Panc1 (cell line): ENCODE data around the gene TAS2R39. TPM values are rescaled to one million over a fixed set of nuclear protein-coding genes. Genes with fewer than 3 reads are reported as not detected.

Experiments
- ATAC-seq: fragments of 200-7000 bp; cut with Tn5 transposase; 2 replicates; pipeline ENCODE4 v1.9.1; 2020; ENCODE audit warnings: mild to moderate bottlenecking, moderate library complexity
- BruUV-seq: library from RNA; stranded (reverse); fragments of 400-500 nt; replicated peaks from 2 replicates; lab custom pipeline; 2021; lab: Mats Ljungman, UMichigan
- CTCF ChIA-PET: fragments of 300-600 bp; sonication (Branson Sonifier 250); formaldehyde crosslinking; loops from one replicate; lab custom pipeline; 2022; ENCODE audit warnings: antibody characterized with exemption; lab: Charles Lee
- POLR2A ChIA-PET: fragments of 300-600 bp; sonication (Branson Sonifier 250); formaldehyde crosslinking; loops from one replicate; lab custom pipeline; 2022; ENCODE audit warnings: antibody characterized with exemption; lab: Charles Lee
- DNase-seq: peaks from one replicate; pipeline ENCODE4 v3.0.0-alpha.2; 2010; ENCODE audit warnings: low read depth, low spot score
- H3K27ac ChIP-seq: 2 replicates; pipeline ENCODE4 v1.5.1; 2011; ENCODE audit warnings: mild to moderate bottlenecking, low read length, inconsistent platforms
- H3K27me3 ChIP-seq: fragments of 200-500 bp; sonication (Bioruptor generic); 2 replicates; pipeline ENCODE4 v1.6.0; 2014; ENCODE audit warnings: low read length, inconsistent platforms; ENCODE audit not compliant: control insufficient read depth, insufficient read depth
- H3K36me3 ChIP-seq: fragments of 200-500 bp; sonication (Bioruptor generic); 2 replicates; pipeline ENCODE4 v1.5.1; 2014; ENCODE audit warnings: inconsistent platforms, mild to moderate bottlenecking, low read length, moderate library complexity; ENCODE audit not compliant: control insufficient read depth, insufficient read depth
- H3K4me1 ChIP-seq: 2 replicates; pipeline ENCODE4 v1.5.1; 2011; ENCODE audit warnings: inconsistent platforms, mild to moderate bottlenecking, low read length, moderate library complexity; ENCODE audit not compliant: control insufficient read depth, insufficient read depth
- H3K4me3 ChIP-seq, 2 experiments: 2 replicates each; pipeline ENCODE4 v1.5.1; 2011 to 2012; ENCODE audit warnings: low read depth in 2 of 2, low read length in 2 of 2, mild to moderate bottlenecking in 2 of 2, inconsistent platforms in 1 of 2, moderate library complexity in 1 of 2
- H3K9me3 ChIP-seq: fragments of 200-500 bp; sonication (Bioruptor generic); 2 replicates; pipeline ENCODE4 v1.5.1; 2014; ENCODE audit warnings: low read depth, mild to moderate bottlenecking, inconsistent platforms, low read length, moderate library complexity; ENCODE audit not compliant: control insufficient read depth, insufficient read depth
- CTCF ChIP-seq: fragments of 450-650 bp; IDR thresholded peaks from 2 replicates; pipeline ENCODE4 v1.5.1; 2017; ENCODE audit warnings: mild to moderate bottlenecking
- POLR2AphosphoS5 ChIP-seq: IDR thresholded peaks from 2 replicates; pipeline ENCODE4 v1.6.1; 2012; ENCODE audit warnings: mild to moderate bottlenecking, low read depth, low read length, moderate library complexity
- REST ChIP-seq, 2 experiments: IDR thresholded peaks; 2 replicates each; pipeline ENCODE4 v1.6.1; 2011 to 2012; ENCODE audit warnings: low read depth in 2 of 2, control low read depth in 1 of 2, low read length in 1 of 2, mild to moderate bottlenecking in 1 of 2, moderate library complexity in 1 of 2; ENCODE audit not compliant: insufficient read depth in 1 of 2
- SIN3A ChIP-seq: IDR thresholded peaks from 2 replicates; pipeline ENCODE4 v1.6.1; 2012; ENCODE audit warnings: low read depth, mild to moderate bottlenecking, low read length, moderate library complexity, borderline replicate concordance; ENCODE audit not compliant: insufficient read depth
- TCF7L2 ChIP-seq: IDR thresholded peaks from 2 replicates; pipeline ENCODE4 v1.6.1; 2011; ENCODE audit warnings: mild to moderate bottlenecking, low read depth, low read length, inconsistent platforms
- in situ Hi-C: cut with HindIII; loops from 2 replicates; pipeline ENCODE4 v1.10.0; 2016; ENCODE audit warnings: low sequenced_read_pairs, low pct_unique_long_range_greater_than_20kb
- intact Hi-C: fragments of 100-400 bp; cut with micrococcal nuclease; formaldehyde crosslinking; loops from one replicate; pipeline ENCODE4 v1.10.0; 2022; ENCODE audit not compliant: unreplicated experiment
- total RNA-seq: library from RNA; stranded (reverse); gene quantifications from one replicate; pipeline ENCODE4 v1.2.1, GENCODE V29; 2021; ENCODE audit not compliant: unreplicated experiment

TAS2R39 gene
- total RNA-seq, 1 experiment from 2014 or later: not detected

- intact Hi-C loops: no loop called here
- no peak overlapping the region for H3K4me3 ChIP-seq
These were observed 38.1 kb downstream of the TAS2R39 start for GRCh38 chr7:143221286-143221685.

GRCh38 chr7:143221737-143222136, 38.5 kb downstream of the TAS2R39 start, which contains the start of gene TAS2R40:
TAS2R40 (plus strand) TSS chr7:143222037; CDS start chr7:143222079, 42 bp downstream.
- DNase-seq: no peak
- ChIA-PET CTCF (no interaction called here), POLR2A (no interaction called here)
- Histone ChIP-seq H3K9me3 (no peaks in the 10 kb centered on the region), H3K4me3 (no peak within 1 kb of the TSS), H3K4me1 (no peaks in the 10 kb centered on the region), H3K36me3 (no peaks in the 10 kb centered on the region), H3K27me3 (peaks cover 14% of the 10 kb centered on the region), H3K27ac (no peak within 1 kb of the TSS)
- TF ChIP-seq POLR2AphosphoS5 (no peak), SIN3A (no peak), TCF7L2 (no peak), REST (IDR thresholded peaks at IDR 0.05; ENCODE audit: insufficient read depth in 1 of 2, low read depth in 2 of 2, low read length in 1 of 2) (no peak), CTCF (no peak)
- no peak for ATAC-seq
- in situ Hi-C loops (loop anchor here (25.0 kb wide), 1 partner anchor 209 kb away; no protein-coding TSS in a partner anchor), intact Hi-C loops (no loop called here)
- BruUV-seq: no TSS peak

More at GRCh38 chr7:143221286-143221685, 38.1 kb downstream of the TAS2R39 start:
- Histone ChIP-seq H3K9me3 (no peaks in the 10 kb centered on the region), H3K36me3 (no peaks in the 10 kb centered on the region), H3K4me1 (no peaks in the 10 kb centered on the region), H3K27ac (no peak overlapping the region), H3K27me3 (peaks cover 14% of the 10 kb centered on the region)
- DNase-seq: no peak
- TF ChIP-seq POLR2AphosphoS5 (no peak), SIN3A (no peak), TCF7L2 (no peak), REST (IDR thresholded peaks at IDR 0.05; ENCODE audit: insufficient read depth in 1 of 2, low read depth in 2 of 2, low read length in 1 of 2) (no peak), CTCF (no peak)
- BruUV-seq: no TSS peak
- no peak for ATAC-seq
- in situ Hi-C loops: loop anchor here (25.0 kb wide), 1 partner anchor 209 kb away; no protein-coding TSS in a partner anchor
- POLR2A ChIA-PET: no interaction called here
- CTCF ChIA-PET: no interaction called here
